MM.1S (cell line): ENCODE measurements around the gene LNX1.

Experiments used
- EZH2 ChIP-seq: fragments of 300-600 bp; sonication (generic); optimal IDR thresholded peaks from 2 replicates; pipeline ENCODE3; 2017; ENCODE audit warnings: low read depth, mild to moderate bottlenecking, antibody characterized with exemption, low read length, mixed read lengths
- EZH2phosphoT487 ChIP-seq: fragments of 300-600 bp; sonication (generic); IDR thresholded peaks from 2 replicates; pipeline ENCODE4 v1.6.1; 2018; ENCODE audit warnings: antibody characterized with exemption, low read length
- TF ChIP-seq, protein P1 (sequence below): fragments of 300-600 bp; sonication (generic); IDR thresholded peaks from 2 replicates; pipeline ENCODE4 v1.5.1; 2016; ENCODE audit warnings: antibody characterized with exemption, low read length, mixed read lengths

DNA sequence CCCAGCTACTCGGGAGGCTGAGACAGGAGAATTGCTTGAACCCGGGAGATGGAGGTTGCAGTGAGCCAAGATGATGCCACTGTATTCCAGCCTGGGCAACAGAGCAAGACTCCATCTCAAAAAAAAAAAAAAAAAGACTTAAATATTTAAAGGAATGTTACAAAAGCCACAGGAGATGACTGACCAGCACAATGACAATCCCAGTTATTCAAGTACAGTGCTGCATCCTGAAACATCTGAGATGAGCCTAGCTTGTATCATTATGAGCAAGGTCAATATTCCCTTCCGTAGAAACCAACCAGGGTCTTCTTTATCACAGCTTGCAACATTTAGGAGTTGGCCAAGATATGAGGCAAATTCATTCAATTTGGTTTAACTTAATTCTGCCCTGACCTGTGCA lies 38.6 kb downstream of the LNX1 start:
- TF ChIP-seq, protein P1, sequence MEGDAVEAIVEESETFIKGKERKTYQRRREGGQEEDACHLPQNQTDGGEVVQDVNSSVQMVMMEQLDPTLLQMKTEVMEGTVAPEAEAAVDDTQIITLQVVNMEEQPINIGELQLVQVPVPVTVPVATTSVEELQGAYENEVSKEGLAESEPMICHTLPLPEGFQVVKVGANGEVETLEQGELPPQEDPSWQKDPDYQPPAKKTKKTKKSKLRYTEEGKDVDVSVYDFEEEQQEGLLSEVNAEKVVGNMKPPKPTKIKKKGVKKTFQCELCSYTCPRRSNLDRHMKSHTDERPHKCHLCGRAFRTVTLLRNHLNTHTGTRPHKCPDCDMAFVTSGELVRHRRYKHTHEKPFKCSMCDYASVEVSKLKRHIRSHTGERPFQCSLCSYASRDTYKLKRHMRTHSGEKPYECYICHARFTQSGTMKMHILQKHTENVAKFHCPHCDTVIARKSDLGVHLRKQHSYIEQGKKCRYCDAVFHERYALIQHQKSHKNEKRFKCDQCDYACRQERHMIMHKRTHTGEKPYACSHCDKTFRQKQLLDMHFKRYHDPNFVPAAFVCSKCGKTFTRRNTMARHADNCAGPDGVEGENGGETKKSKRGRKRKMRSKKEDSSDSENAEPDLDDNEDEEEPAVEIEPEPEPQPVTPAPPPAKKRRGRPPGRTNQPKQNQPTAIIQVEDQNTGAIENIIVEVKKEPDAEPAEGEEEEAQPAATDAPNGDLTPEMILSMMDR = no peak
- TF ChIP-seq EZH2phosphoT487 (no peak), EZH2 (no peak)
